SK-N-SH (cell line): Measurements from ENCODE around the gene CACNA2D3. TPM values are rescaled to one million over a fixed set of nuclear protein-coding genes. Genes with fewer than 3 reads are reported as not detected.
A peak's percentile ranks its signal among the peaks of the same experiment; 100 is the strongest.

Experiments used
- CTCF ChIA-PET: fragments of 300-600, 350-600 bp; formaldehyde crosslinking; extraction: SDS; loops from one replicate; lab custom pipeline; 2021; lab: Yijun Ruan, JAX
- POLR2A ChIA-PET: fragments of 350-600 bp; sonication (Branson Sonifier 250); formaldehyde crosslinking; extraction: SDS; loops from one replicate; lab custom pipeline; 2020; ENCODE audit warnings: antibody characterized with exemption, inconsistent platforms; lab: Yijun Ruan, JAX
- DNase-seq: peaks from one replicate; pipeline ENCODE4 v3.0.0; 2012
- H2AFZ ChIP-seq: fragments of 200-600 bp; sonication (generic); 2 replicates; pipeline ENCODE4 v1.8.1; 2016; ENCODE audit warnings: antibody characterized with exemption, mild to moderate bottlenecking, low read depth
- H3F3A ChIP-seq: fragments of 200-600 bp; sonication (generic); replicated peaks from 2 replicates; pipeline ENCODE3; 2016; ENCODE audit warnings: antibody characterized with exemption, mild to moderate bottlenecking; ENCODE audit not compliant: insufficient read depth
- H3K27ac ChIP-seq, 2 experiments: fragments of 200-500 bp in 1 of 2; fragments of 200-600 bp in 1 of 2; sonication (Bioruptor generic) in 1 of 2; sonication (generic), shearing (Covaris generic) in 1 of 2; 2 replicates each; pipeline versions ENCODE4 v1.5.1 to v1.6.1; 2014 to 2016; ENCODE audit warnings: low read depth in 2 of 2, inconsistent platforms in 1 of 2, low read length in 1 of 2, mild to moderate bottlenecking in 1 of 2, mixed read lengths in 1 of 2
- H3K27me3 ChIP-seq: fragments of 200-600 bp; sonication (generic), shearing (Covaris generic); 2 replicates; pipeline ENCODE4 v1.6.1; 2016; ENCODE audit warnings: mixed run types; ENCODE audit not compliant: insufficient read depth
- H3K36me3 ChIP-seq, 2 experiments: fragments of 200-500 bp in 1 of 2; fragments of 200-600 bp in 1 of 2; sonication (Bioruptor generic) in 1 of 2; sonication (generic) in 1 of 2; replicated peaks in 1 of 2; 2 replicates each; pipeline versions ENCODE3 to v1.5.1; 2014 to 2016; ENCODE audit warnings: low read length in 1 of 2, mild to moderate bottlenecking in 1 of 2; ENCODE audit not compliant: insufficient read depth in 2 of 2, control insufficient read depth in 1 of 2
- H3K4me1 ChIP-seq, 2 experiments: fragments of 200-500 bp in 1 of 2; fragments of 200-600 bp in 1 of 2; sonication (Bioruptor generic) in 1 of 2; sonication (generic), shearing (Covaris generic) in 1 of 2; 2 replicates each; pipeline versions ENCODE4 v1.5.1 to v1.6.1; 2014 to 2016; ENCODE audit warnings: low read depth in 1 of 2, low read length in 1 of 2, mixed run types in 1 of 2; ENCODE audit not compliant: insufficient read depth in 2 of 2, control insufficient read depth in 1 of 2
- H3K4me2 ChIP-seq: fragments of 200-600 bp; sonication (generic), shearing (Covaris generic); 2 replicates; pipeline ENCODE4 v1.6.1; 2017; ENCODE audit warnings: mixed run types
- H3K4me3 ChIP-seq, 2 experiments: fragments of 200-500 bp in 1 of 2; fragments of 200-600 bp in 1 of 2; sonication (Bioruptor generic) in 1 of 2; sonication (generic), shearing (Covaris generic) in 1 of 2; 2 replicates each; pipeline versions ENCODE4 v1.5.1 to v1.8.1; 2014 to 2016; ENCODE audit warnings: low read depth in 2 of 2, inconsistent platforms in 1 of 2, low read length in 1 of 2, mild to moderate bottlenecking in 1 of 2, mixed read lengths in 1 of 2, moderate library complexity in 1 of 2
- H3K79me2 ChIP-seq: fragments of 200-600 bp; sonication (generic); 2 replicates; pipeline ENCODE4 v1.8.1; 2017; ENCODE audit warnings: mild to moderate bottlenecking; ENCODE audit not compliant: insufficient read depth
- H3K9ac ChIP-seq: fragments of 200-600 bp; sonication (generic); 2 replicates; pipeline ENCODE4 v1.6.1; 2017; ENCODE audit warnings: mixed run types
- H3K9me2 ChIP-seq: fragments of 200-600 bp; sonication (generic); 2 replicates; pipeline ENCODE4 v1.6.1; 2017; ENCODE audit warnings: mixed run types
- H3K9me3 ChIP-seq: fragments of 200-600 bp; sonication (generic); 2 replicates; pipeline ENCODE4 v1.6.1; 2017; ENCODE audit warnings: mixed run types, mild to moderate bottlenecking, moderate library complexity
- H4K20me1 ChIP-seq: fragments of 200-600 bp; sonication (generic); 2 replicates; pipeline ENCODE4 v1.6.1; 2017; ENCODE audit warnings: mild to moderate bottlenecking, mixed run types; ENCODE audit not compliant: insufficient read depth
- CTCF ChIP-seq: fragments of 200-600 bp; sonication (generic); IDR thresholded peaks from 2 replicates; pipeline ENCODE4 v1.6.1; 2017; ENCODE audit warnings: antibody characterized with exemption, mild to moderate bottlenecking, moderate library complexity
- ELF1 ChIP-seq: IDR thresholded peaks from 2 replicates; pipeline ENCODE4 v1.4.0; 2012
- MAX ChIP-seq: IDR thresholded peaks from 2 replicates; pipeline ENCODE4 v1.4.0; 2012; ENCODE audit warnings: low read depth
- MXI1 ChIP-seq: IDR thresholded peaks from 2 replicates; pipeline ENCODE4 v1.6.1; 2012; ENCODE audit warnings: mild to moderate bottlenecking, low read depth, low read length, improper control_type of control experiment
- NFIC ChIP-seq: IDR thresholded peaks from 2 replicates; pipeline ENCODE4 v1.4.0; 2012; ENCODE audit warnings: borderline replicate concordance
- PBX3 ChIP-seq: IDR thresholded peaks from 2 replicates; pipeline ENCODE4; 2012
- POLR2AphosphoS5 ChIP-seq: IDR thresholded peaks from 2 replicates; pipeline ENCODE4 v1.6.1; 2012; ENCODE audit warnings: low read depth, low read length
- RAD21 ChIP-seq: IDR thresholded peaks from 2 replicates; pipeline ENCODE4 v1.6.1; 2012; ENCODE audit warnings: mild to moderate bottlenecking, low read length
- RCOR1 ChIP-seq: fragments of 150-350 bp; IDR thresholded peaks from 2 replicates; pipeline ENCODE4 v1.6.1; 2017; ENCODE audit warnings: antibody characterized with exemption, low read length
- RFX5 ChIP-seq: IDR thresholded peaks from 2 replicates; pipeline ENCODE4 v1.6.1; 2012; ENCODE audit warnings: mild to moderate bottlenecking, improper control_type of control experiment, low read length
- TCF12 ChIP-seq: IDR thresholded peaks from 2 replicates; pipeline ENCODE4 v1.4.0; 2012
- USF1 ChIP-seq: IDR thresholded peaks from 2 replicates; pipeline ENCODE4 v1.4.0; 2012; ENCODE audit warnings: low read depth, borderline replicate concordance
- USF2 ChIP-seq: fragments of 150-350 bp; IDR thresholded peaks from 2 replicates; pipeline ENCODE4 v1.6.1; 2017; ENCODE audit warnings: antibody characterized with exemption, low read length, low read depth, borderline replicate concordance
- WGBS: methylation state at CpG from one replicate; pipeline ENCODE4 v1.1.6; 2017; ENCODE audit warnings: low lambda C conversion rate; 5-methylcytosine and 5-hydroxymethylcytosine counted together
- polyA plus RNA-seq, 3 experiments: library from polyadenylated mRNA; depleted of rRNA; stranded (reverse); fragments of >200 nt; gene quantifications; 2 replicates each; pipeline ENCODE4 v1.2.3, GENCODE V29; 2012

CACNA2D3 gene
- polyA plus RNA-seq, 1 of the 3 experiments (the other 2 are of a cell fraction), result 0.15 TPM

- TF ChIP-seq CTCF (peak; percentile 82), USF1 (no peak), POLR2AphosphoS5 (peak; percentile 27; the same call in 1 of the 2 replicates), TCF12 (peak; percentile 86), MXI1 (no peak), PBX3 (peak; percentile 76), USF2 (no peak), MAX (no peak), RCOR1 (no peak), ELF1 (no peak), NFIC (peak; percentile 56), RFX5 (no peak)
Observed at GRCh38 chr3:54870423-54870822, 748.1 kb downstream of the CACNA2D3 start (continued).

- ChIA-PET CTCF (interaction anchor here (0.9 kb wide), 1 partner anchor 17 kb away, joined by 3 read pairs; no protein-coding TSS in a partner anchor), POLR2A (no interaction called here)
- no peak overlapping the region for H3K4me3 ChIP-seq
Observed at GRCh38 chr3:54871867-54872266, 749.5 kb downstream of the CACNA2D3 start.

More at GRCh38 chr3:54871867-54872266, 749.5 kb downstream of the CACNA2D3 start:
- peaks cover 3% of the 10 kb centered on the region for H3F3A ChIP-seq
- H2AFZ ChIP-seq, result no peak overlapping the region
- H3K9ac ChIP-seq, result no peak overlapping the region
- no peaks in the 10 kb centered on the region for H3K36me3 ChIP-seq
- no peaks in the 10 kb centered on the region for H4K20me1 ChIP-seq
- H3K27me3 ChIP-seq, result no peaks in the 10 kb centered on the region
- no peak overlapping the region for H3K4me2 ChIP-seq
- no peak for TF ChIP-seq RAD21
- H3K9me3 ChIP-seq, result no peaks in the 10 kb centered on the region
- 82% methylated on average over 2 of the region's 4 CpGs for WGBS
- H3K9me2 ChIP-seq, result no peaks in the 10 kb centered on the region
- peaks cover 0 to 4% of the 10 kb centered on the region in 2 experiments; a peak in 2 of 4 replicates for H3K4me1 ChIP-seq
- no peaks in the 10 kb centered on the region for H3K79me2 ChIP-seq
- no peak for DNase-seq
- H3K27ac ChIP-seq, result no peak overlapping the region
